ENCODE results near the gene NDUFS4.

GRCh38 chr5:53575831-53576230 is 15.4 kb downstream of the NDUFS4 start:
- no peak for TF ChIP-seq CREB1 (IDR thresholded peaks at IDR 0.05; ENCODE audit: low read depth)
- TF ChIP-seq, protein P1, sequence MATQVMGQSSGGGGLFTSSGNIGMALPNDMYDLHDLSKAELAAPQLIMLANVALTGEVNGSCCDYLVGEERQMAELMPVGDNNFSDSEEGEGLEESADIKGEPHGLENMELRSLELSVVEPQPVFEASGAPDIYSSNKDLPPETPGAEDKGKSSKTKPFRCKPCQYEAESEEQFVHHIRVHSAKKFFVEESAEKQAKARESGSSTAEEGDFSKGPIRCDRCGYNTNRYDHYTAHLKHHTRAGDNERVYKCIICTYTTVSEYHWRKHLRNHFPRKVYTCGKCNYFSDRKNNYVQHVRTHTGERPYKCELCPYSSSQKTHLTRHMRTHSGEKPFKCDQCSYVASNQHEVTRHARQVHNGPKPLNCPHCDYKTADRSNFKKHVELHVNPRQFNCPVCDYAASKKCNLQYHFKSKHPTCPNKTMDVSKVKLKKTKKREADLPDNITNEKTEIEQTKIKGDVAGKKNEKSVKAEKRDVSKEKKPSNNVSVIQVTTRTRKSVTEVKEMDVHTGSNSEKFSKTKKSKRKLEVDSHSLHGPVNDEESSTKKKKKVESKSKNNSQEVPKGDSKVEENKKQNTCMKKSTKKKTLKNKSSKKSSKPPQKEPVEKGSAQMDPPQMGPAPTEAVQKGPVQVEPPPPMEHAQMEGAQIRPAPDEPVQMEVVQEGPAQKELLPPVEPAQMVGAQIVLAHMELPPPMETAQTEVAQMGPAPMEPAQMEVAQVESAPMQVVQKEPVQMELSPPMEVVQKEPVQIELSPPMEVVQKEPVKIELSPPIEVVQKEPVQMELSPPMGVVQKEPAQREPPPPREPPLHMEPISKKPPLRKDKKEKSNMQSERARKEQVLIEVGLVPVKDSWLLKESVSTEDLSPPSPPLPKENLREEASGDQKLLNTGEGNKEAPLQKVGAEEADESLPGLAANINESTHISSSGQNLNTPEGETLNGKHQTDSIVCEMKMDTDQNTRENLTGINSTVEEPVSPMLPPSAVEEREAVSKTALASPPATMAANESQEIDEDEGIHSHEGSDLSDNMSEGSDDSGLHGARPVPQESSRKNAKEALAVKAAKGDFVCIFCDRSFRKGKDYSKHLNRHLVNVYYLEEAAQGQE (IDR thresholded peaks at IDR 0.05; ENCODE audit: low read depth): no peak

Data from Ishikawa (cell line).